Femur (tissue), 1 donor: ENCODE results near the gene TMPRSS3.
"Not testable (repeated sequence)": the region's sequence is repeated elsewhere in the genome, so short reads cannot be mapped to it uniquely, and the experiment has no call there.

Experiments
- DNase-seq: peaks from one replicate; pipeline ENCODE4 v3.0.0-alpha.2; 2017

The TMPRSS3 gene

GRCh38 chr21:42426876-42427480 is 31.1 kb upstream of the TMPRSS3 start:
- no peak for DNase-seq

DNA sequence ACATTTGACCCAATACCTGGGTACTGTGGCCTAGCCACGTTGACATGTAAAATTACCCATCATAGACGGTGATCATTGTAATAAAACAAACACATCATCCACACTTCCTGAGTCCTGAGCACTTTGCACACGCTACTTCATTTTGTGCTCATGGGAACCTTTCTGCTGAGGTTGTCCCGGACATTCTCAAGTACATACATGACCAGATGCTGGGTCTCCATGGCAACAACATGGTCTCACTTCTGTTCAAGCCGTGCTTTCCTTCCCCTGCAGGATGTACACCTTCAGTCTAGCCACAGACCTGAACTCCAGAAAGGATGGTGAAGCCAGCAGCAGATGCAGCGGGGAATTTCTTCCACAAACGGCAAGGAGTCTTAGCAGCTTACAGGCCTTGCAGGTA is 30.6 kb upstream of the TMPRSS3 start:
- no peak for DNase-seq

DNA sequence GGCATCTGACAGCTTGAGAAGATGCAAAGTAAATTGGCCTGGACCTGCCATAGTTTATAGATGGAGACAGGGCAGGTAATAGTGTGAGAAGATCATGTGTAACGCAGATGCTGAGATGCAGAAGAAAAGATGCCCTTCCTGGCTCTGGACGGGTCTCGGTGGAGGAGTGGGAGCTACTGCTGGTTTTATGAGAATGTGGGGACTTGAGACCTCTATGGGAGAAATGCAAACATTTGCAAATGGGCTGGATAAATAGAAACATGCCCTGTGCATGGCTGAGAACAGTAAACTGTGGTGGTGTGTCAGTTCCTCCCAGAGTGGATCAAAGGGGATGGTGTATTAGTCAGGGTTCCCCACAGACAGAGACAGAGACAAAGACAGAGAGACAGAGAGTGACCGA is 29.7 kb upstream of the TMPRSS3 start:
- no peak for DNase-seq

DNA sequence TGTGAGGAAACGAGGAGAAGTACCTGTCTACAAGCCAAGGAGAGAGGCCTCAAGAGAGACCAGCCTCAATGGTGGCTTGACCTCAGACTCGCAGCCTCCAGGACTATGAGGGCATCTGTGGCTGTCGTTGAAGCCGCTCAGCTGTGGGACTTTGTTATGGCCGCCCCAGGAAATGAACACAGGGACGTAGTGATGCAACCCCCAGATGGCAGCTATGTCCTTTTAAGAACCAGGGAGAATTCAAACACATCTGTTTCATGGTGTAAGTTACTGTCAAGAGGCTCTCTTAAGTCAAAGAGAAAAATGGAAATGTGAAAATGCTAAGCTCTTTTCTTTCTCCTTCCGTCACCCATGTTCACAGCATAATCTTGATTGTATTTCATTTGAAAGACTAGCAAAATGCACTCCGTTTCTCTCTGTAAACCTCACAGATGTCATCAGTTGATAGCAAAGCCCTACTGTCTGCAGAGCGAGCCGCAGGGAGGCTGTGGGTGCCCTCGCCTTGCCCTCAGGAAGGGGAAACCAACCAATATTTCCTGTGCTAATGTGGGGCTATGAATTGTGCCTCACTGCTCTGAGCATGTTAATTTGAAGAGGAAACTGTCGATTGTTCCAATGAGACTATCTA is 29.2 kb upstream of the TMPRSS3 start:
- DNase-seq: no peak

DNA sequence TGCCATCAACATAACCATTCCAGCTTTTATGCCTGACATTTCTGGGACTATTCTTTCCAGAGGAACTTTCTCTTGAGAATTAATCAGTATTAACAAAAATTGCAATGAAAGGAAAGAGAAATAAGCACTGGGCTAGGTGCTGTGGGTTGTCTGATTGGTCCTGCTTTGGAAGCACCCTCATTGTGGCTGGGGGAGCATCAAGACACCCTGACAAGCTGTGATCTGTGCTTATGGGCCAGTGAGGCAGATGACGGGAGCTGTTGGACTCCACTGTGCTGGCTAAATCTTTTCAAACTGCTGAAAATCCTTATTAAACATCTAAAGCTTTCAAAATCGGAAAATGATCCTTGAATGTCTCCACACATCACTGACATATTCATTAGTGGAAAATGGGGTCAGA is 27.8 kb upstream of the TMPRSS3 start:
- DNase-seq: no peak

- DNase-seq: no peak
Observed at GRCh38 chr21:42423197-42423675, 27.4 kb upstream of the TMPRSS3 start.

- no peak for DNase-seq
Observed at GRCh38 chr21:42421018-42421793, 25.4 kb upstream of the TMPRSS3 start.

DNA sequence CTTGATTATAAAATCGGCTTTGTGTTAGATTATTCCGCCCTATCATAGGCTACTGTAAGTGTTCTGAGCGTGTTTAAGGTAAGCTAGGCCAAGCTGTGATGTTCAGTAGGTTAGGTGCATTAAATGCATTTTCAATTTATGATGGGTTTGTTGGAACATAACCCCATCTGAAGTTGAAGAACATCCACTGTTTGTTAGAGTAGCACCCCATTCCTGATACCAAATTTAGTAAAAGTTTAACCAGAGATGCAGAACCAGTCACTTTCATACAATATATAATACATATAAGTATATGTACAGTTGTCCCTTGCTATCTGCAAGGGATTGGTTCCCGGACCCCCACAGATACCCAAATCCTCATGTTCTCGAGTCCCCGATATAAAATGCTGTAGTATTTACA is 24.0 kb upstream of the TMPRSS3 start:
- no peak for DNase-seq

GRCh38 chr21:42418886-42419285 is 23.0 kb upstream of the TMPRSS3 start:
- DNase-seq: no peak

DNA sequence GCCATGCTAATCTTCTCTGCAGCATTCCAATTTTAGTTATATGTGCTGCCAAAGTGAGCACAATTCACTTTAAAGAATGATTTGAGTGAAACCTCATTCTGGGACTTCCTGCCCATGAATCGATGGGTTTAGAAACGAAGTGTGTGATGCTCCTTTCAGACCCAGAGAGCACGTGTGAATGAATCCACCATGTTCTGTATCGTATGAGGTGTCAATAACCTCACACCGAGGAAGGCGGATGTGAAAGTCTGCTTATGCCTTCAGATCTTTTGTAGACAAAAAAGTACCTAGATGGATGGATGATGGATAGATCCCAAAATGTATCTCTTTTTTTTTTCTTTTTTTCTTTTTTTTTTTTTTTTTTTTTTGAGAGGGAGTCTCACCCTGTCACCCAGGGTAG is 21.7 kb upstream of the TMPRSS3 start:
- no peak for DNase-seq

DNA sequence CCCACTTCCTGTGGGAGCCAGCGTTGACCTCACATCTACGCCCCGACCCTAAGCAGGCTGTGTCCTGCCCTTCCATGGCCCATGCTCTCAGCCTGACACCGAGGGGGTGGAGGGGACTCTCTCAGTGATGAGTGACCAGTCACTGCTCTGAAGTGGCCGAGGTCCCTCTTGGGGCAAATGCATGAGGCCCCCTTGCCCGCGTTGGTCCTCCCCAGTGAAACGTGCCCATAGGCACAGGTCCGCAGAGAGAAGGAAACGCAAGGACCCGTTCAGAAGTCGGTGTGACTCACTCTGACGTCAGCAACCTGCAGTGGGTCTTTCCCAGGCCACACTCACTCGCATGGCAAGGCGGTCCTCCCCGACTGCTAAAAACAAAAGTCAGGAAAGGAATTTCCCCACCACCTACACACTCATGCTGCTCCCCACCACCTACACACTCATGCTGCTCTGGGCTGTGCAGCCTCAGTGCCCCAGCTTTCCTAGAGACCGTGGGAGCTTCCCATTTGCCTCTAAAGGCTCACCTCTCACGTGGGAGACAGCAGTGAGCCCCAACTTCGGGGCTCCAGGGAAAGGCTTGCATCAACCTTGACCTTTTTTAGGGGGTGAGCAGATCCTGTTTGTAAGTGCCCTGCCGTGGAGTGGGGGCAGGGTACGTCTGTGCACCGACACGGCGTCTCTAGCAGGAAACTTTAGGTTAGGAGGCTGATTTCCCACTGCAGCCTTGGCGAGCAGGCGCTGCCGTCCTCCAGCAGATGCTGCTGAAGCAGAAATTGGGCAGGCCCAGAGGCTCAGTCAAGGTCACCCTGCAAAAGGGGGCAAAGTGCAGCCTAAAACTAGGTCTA is 19.3 kb upstream of the TMPRSS3 start:
- no peak for DNase-seq

DNA sequence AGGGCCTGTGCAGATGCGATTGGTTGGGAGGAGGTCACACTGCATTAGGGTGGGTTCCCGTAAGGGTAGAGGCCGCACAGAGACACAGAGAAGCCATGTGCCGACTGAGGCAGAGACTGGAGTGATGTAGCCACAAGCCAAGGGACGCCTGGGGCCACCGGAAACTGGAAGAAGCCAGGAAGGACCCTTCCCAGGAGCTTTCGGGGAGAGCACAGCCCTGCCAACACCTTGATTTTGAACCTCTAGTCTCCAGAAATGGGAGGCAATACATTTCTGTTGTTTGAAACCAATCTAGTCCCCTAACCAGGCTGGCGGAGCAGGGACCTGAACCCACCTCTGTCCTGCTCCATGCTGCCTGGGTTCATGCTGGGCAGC is 18.7 kb upstream of the TMPRSS3 start:
- DNase-seq: no peak

- DNase-seq: no peak
Observed at GRCh38 chr21:42414066-42414465, 18.2 kb upstream of the TMPRSS3 start.

GRCh38 chr21:42413500-42413899 is 17.6 kb upstream of the TMPRSS3 start:
- DNase-seq: no peak

DNA sequence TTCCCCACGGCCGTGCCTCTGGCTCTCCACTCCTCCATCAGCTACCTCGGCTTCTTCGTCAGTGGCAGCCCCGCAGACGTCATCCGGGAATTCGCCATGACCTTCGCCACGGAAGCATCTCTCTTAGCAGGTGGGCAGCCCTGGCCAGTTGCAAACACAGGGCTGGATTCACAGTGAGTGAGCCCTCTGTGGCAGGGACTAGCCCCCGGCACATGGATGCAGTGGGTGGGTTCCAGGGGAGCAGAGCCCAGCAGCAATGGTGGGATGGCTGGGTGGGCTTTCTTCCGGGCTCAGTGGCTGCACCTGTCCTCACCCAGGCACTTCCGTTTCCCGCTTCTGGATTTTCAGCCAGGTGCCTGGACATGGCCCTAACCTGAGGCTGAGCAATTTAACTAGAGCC is 17.2 kb upstream of the TMPRSS3 start:
- DNase-seq: no peak

GRCh38 chr21:42412636-42412933 is 16.7 kb upstream of the TMPRSS3 start:
- no peak for DNase-seq

GRCh38 chr21:42411891-42412635 is 16.2 kb upstream of the TMPRSS3 start:
- DNase-seq: no peak

- no peak for DNase-seq
Observed at GRCh38 chr21:42411197-42411869, 15.5 kb upstream of the TMPRSS3 start.

- DNase-seq: no peak
Observed at GRCh38 chr21:42409366-42409765, 13.5 kb upstream of the TMPRSS3 start.

DNA sequence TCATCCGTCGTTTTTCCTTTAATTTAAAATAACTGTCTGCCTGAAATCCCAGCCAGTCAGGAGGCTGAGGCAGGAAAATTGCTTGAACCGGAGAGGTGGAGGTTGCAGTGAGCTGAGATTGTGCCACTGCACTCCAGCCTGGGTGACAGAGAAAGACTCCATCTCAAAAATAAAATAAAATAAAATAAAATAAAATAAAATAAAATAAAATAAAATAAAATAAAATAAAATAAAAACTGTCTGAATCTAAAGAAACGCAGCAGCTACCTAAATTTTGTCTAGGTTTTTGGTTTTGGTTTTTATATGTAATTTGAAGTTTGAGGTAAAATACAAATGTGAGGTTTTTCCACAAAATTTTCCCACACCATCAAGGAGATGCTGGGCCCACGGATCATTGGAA is 12.9 kb upstream of the TMPRSS3 start:
- not testable (repeated sequence) for DNase-seq

DNA sequence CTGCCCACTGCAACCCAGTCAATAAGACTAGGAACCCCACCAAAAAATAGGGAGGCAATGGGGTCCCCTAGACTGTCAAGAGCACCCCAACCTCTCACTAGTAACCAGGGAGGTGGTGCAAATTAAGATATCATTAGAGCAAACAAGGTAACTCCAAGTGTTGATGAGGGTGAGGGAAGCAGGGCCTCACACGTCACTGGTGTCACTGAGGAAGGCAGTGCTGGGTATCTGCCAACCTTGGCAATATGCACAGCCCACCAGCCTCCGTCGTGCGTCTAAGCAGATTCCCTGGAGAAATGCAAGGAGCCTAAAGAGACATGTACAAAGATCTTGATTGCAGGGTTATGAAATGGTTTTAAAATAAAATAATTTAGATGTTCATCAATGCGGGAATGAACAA is 11.6 kb upstream of the TMPRSS3 start:
- DNase-seq: no peak

- DNase-seq: no peak
Observed at GRCh38 chr21:42406866-42407265, 11.0 kb upstream of the TMPRSS3 start.
